ENCODE results near the gene B3GNT7. TPM values are rescaled to one million over a fixed set of nuclear protein-coding genes. Genes with fewer than 3 reads are reported as not detected.
A peak's percentile ranks its signal among the peaks of the same experiment; 100 is the strongest.
"Not testable (repeated sequence)": the region's sequence is repeated elsewhere in the genome, so short reads cannot be mapped to it uniquely, and the experiment has no call there.

The B3GNT7 gene
- under 1 TPM; 0.14 to 0.25 TPM for total RNA-seq

GRCh38 chr2:231395188-231396057 lies at the start of gene B3GNT7:
TSS of gene B3GNT7 (plus strand) at chr2:231395710. CDS start at chr2:231395804, 94 bp downstream.
- Mint-ChIP-seq H3K4me3 (peak within 1 kb of the TSS; percentile 47), H3K36me3 (no peaks in the 10 kb centered on the region), H3K4me1 (peaks cover 20% of the 10 kb centered on the region), H3K27me3 (peaks cover 36% of the 10 kb centered on the region), H3K27ac (no peak within 1 kb of the TSS), H3K9me3 (no peaks in the 10 kb centered on the region)
- DNase-seq, result no peak

- Mint-ChIP-seq H3K27me3 (no peaks in the 10 kb centered on the region), H3K36me3 (no peaks in the 10 kb centered on the region), H3K27ac (no peak overlapping the region), H3K4me1 (no peaks in the 10 kb centered on the region), H3K9me3 (no peaks in the 10 kb centered on the region), H3K4me3 (no peak overlapping the region)
- no peak for DNase-seq
Observed at GRCh38 chr2:231347081-231347480, 48.4 kb upstream of the B3GNT7 start.

- H3K9me3 Mint-ChIP-seq, result no peaks in the 10 kb centered on the region
- no peak overlapping the region for H3K4me3 Mint-ChIP-seq
- H3K27me3 Mint-ChIP-seq, result no peaks in the 10 kb centered on the region
- H3K27ac Mint-ChIP-seq, result no peak overlapping the region
- DNase-seq, result no peak
- no peaks in the 10 kb centered on the region for H3K36me3 Mint-ChIP-seq
- H3K4me1 Mint-ChIP-seq, result no peaks in the 10 kb centered on the region
Observed at GRCh38 chr2:231347638-231348037, 47.9 kb upstream of the B3GNT7 start.

- Mint-ChIP-seq H3K36me3 (no peaks in the 10 kb centered on the region), H3K4me3 (no peak overlapping the region), H3K27ac (no peak overlapping the region), H3K4me1 (no peaks in the 10 kb centered on the region), H3K27me3 (no peaks in the 10 kb centered on the region), H3K9me3 (no peaks in the 10 kb centered on the region)
- DNase-seq, result no peak
Observed at GRCh38 chr2:231348173-231348572, 47.3 kb upstream of the B3GNT7 start.

GRCh38 chr2:231348704-231349373 lies 46.7 kb upstream of the B3GNT7 start:
- H3K4me3 Mint-ChIP-seq, result no peak overlapping the region
- no peak for DNase-seq
- no peaks in the 10 kb centered on the region for H3K27me3 Mint-ChIP-seq
- no peaks in the 10 kb centered on the region for H3K4me1 Mint-ChIP-seq
- H3K27ac Mint-ChIP-seq, result no peak overlapping the region
- no peaks in the 10 kb centered on the region for H3K9me3 Mint-ChIP-seq
- H3K36me3 Mint-ChIP-seq, result no peaks in the 10 kb centered on the region

GRCh38 chr2:231349374-231349735 lies 46.2 kb upstream of the B3GNT7 start:
- H3K27me3 Mint-ChIP-seq, H3K4me1 Mint-ChIP-seq, H3K4me3 Mint-ChIP-seq, DNase-seq, H3K9me3 Mint-ChIP-seq, H3K27ac Mint-ChIP-seq, H3K36me3 Mint-ChIP-seq: not testable (repeated sequence)

GRCh38 chr2:231351648-231352047 lies 43.9 kb upstream of the B3GNT7 start:
- no peak overlapping the region for H3K27ac Mint-ChIP-seq
- H3K27me3 Mint-ChIP-seq, result no peaks in the 10 kb centered on the region
- no peaks in the 10 kb centered on the region for H3K9me3 Mint-ChIP-seq
- H3K4me1 Mint-ChIP-seq, result no peaks in the 10 kb centered on the region
- DNase-seq, result no peak
- H3K4me3 Mint-ChIP-seq, result no peak overlapping the region
- no peaks in the 10 kb centered on the region for H3K36me3 Mint-ChIP-seq

- H3K36me3 Mint-ChIP-seq, result no peaks in the 10 kb centered on the region
Observed at GRCh38 chr2:231353469-231353868, 42.0 kb upstream of the B3GNT7 start.

GRCh38 chr2:231355508-231356465 lies 39.7 kb upstream of the B3GNT7 start:
- no peaks in the 10 kb centered on the region for H3K27me3 Mint-ChIP-seq
- no peaks in the 10 kb centered on the region for H3K36me3 Mint-ChIP-seq
- H3K27ac Mint-ChIP-seq, result no peak overlapping the region
- no peaks in the 10 kb centered on the region for H3K9me3 Mint-ChIP-seq
- DNase-seq, result no peak
- no peaks in the 10 kb centered on the region for H3K4me1 Mint-ChIP-seq
- H3K4me3 Mint-ChIP-seq, result no peak overlapping the region

More at GRCh38 chr2:231353469-231353868, 42.0 kb upstream of the B3GNT7 start:
- H3K27ac Mint-ChIP-seq, result no peak overlapping the region
- no peak for DNase-seq
- H3K27me3 Mint-ChIP-seq, result no peaks in the 10 kb centered on the region
- no peaks in the 10 kb centered on the region for H3K4me1 Mint-ChIP-seq
- no peaks in the 10 kb centered on the region for H3K9me3 Mint-ChIP-seq
- H3K4me3 Mint-ChIP-seq, result no peak overlapping the region

GRCh38 chr2:231356466-231356844 lies 39.1 kb upstream of the B3GNT7 start:
- no peak overlapping the region for H3K27ac Mint-ChIP-seq
- no peak for DNase-seq
- H3K36me3 Mint-ChIP-seq, result no peaks in the 10 kb centered on the region
- H3K27me3 Mint-ChIP-seq, result no peaks in the 10 kb centered on the region
- H3K9me3 Mint-ChIP-seq, result no peaks in the 10 kb centered on the region
- H3K4me1 Mint-ChIP-seq, result no peaks in the 10 kb centered on the region
- H3K4me3 Mint-ChIP-seq, result no peak overlapping the region

- no peak for DNase-seq
- Mint-ChIP-seq H3K4me3 (no peak overlapping the region), H3K4me1 (no peaks in the 10 kb centered on the region), H3K27ac (no peak overlapping the region), H3K36me3 (no peaks in the 10 kb centered on the region), H3K27me3 (no peaks in the 10 kb centered on the region), H3K9me3 (no peaks in the 10 kb centered on the region)
Observed at GRCh38 chr2:231357048-231357447, 38.5 kb upstream of the B3GNT7 start.

- Mint-ChIP-seq H3K27me3 (no peaks in the 10 kb centered on the region), H3K9me3 (no peaks in the 10 kb centered on the region), H3K4me3 (no peak overlapping the region), H3K4me1 (no peaks in the 10 kb centered on the region), H3K27ac (no peak overlapping the region), H3K36me3 (no peaks in the 10 kb centered on the region)
- no peak for DNase-seq
Observed at GRCh38 chr2:231357931-231358330, 37.6 kb upstream of the B3GNT7 start.

GRCh38 chr2:231359441-231359840 lies 36.1 kb upstream of the B3GNT7 start:
- no peaks in the 10 kb centered on the region for H3K9me3 Mint-ChIP-seq
- H3K4me3 Mint-ChIP-seq, result no peak overlapping the region
- H3K27me3 Mint-ChIP-seq, result no peaks in the 10 kb centered on the region
- H3K36me3 Mint-ChIP-seq, result no peaks in the 10 kb centered on the region
- DNase-seq, result no peak
- no peaks in the 10 kb centered on the region for H3K4me1 Mint-ChIP-seq
- H3K27ac Mint-ChIP-seq, result no peak overlapping the region

- Mint-ChIP-seq H3K9me3 (no peaks in the 10 kb centered on the region), H3K27ac (no peak overlapping the region), H3K27me3 (no peaks in the 10 kb centered on the region), H3K4me1 (no peaks in the 10 kb centered on the region), H3K36me3 (no peaks in the 10 kb centered on the region), H3K4me3 (no peak overlapping the region)
- DNase-seq, result no peak
Observed at GRCh38 chr2:231359948-231360347, 35.6 kb upstream of the B3GNT7 start.

- Mint-ChIP-seq H3K27ac (no peak overlapping the region), H3K27me3 (no peaks in the 10 kb centered on the region), H3K9me3 (no peaks in the 10 kb centered on the region), H3K36me3 (no peaks in the 10 kb centered on the region), H3K4me3 (no peak overlapping the region), H3K4me1 (no peaks in the 10 kb centered on the region)
- no peak for DNase-seq
Observed at GRCh38 chr2:231360401-231360800, 35.1 kb upstream of the B3GNT7 start.
